GM23338 (cell line): ENCODE data around the gene RASIP1. TPM values are rescaled to one million over a fixed set of nuclear protein-coding genes. Genes with fewer than 3 reads are reported as not detected.

Experiments
- ATAC-seq: fragments of 200-7000 bp; cut with Tn5 transposase; 3 replicates; pipeline ENCODE4 v1.9.1; 2020
- DNase-seq: peaks from one replicate; pipeline ENCODE4 v3.0.0-alpha.2; 2015; ENCODE audit warnings: low spot score
- H2AFZ ChIP-seq: fragments of 200-600 bp; sonication (generic); 2 replicates; pipeline ENCODE4 v1.8.0; 2016; ENCODE audit warnings: antibody characterized with exemption, mild to moderate bottlenecking, moderate library complexity
- H3F3A ChIP-seq: fragments of 200-600 bp; sonication (generic); replicated peaks from 2 replicates; pipeline ENCODE4 v1.8.0; 2017; ENCODE audit warnings: antibody characterized with exemption, mixed run types, low read depth
- H3K27ac ChIP-seq: fragments of 200-600 bp; sonication (generic); 2 replicates; pipeline ENCODE4 v1.6.1; 2016; ENCODE audit warnings: low read depth
- H3K27me3 ChIP-seq: fragments of 200-600 bp; sonication (generic); 2 replicates; pipeline ENCODE4 v1.8.0; 2016; ENCODE audit warnings: mild to moderate bottlenecking, mixed run types, moderate library complexity; ENCODE audit not compliant: insufficient read depth
- H3K36me3 ChIP-seq: fragments of 200-600 bp; sonication (generic); 2 replicates; pipeline ENCODE4 v1.8.0; 2016; ENCODE audit warnings: mild to moderate bottlenecking; ENCODE audit not compliant: insufficient read depth
- H3K4me1 ChIP-seq: fragments of 200-600 bp; sonication (generic); 2 replicates; pipeline ENCODE4 v1.8.0; 2016; ENCODE audit warnings: mild to moderate bottlenecking, moderate library complexity; ENCODE audit not compliant: insufficient read depth
- H3K4me2 ChIP-seq: fragments of 200-600 bp; sonication (generic); 2 replicates; pipeline ENCODE4 v1.7.1; 2017; ENCODE audit warnings: mixed run types
- H3K4me3 ChIP-seq: fragments of 200-600 bp; sonication (generic); 2 replicates; pipeline ENCODE4 v1.6.1; 2016; ENCODE audit warnings: mixed run types
- H3K79me2 ChIP-seq: fragments of 200-600 bp; sonication (generic); replicated peaks from 2 replicates; pipeline ENCODE4 v1.8.0; 2017; ENCODE audit warnings: mild to moderate bottlenecking; ENCODE audit not compliant: insufficient read depth
- H3K9me2 ChIP-seq: fragments of 200-600 bp; sonication (generic); 2 replicates; pipeline ENCODE4 v1.8.0; 2017; ENCODE audit not compliant: insufficient read depth
- H4K20me1 ChIP-seq: fragments of 200-600 bp; sonication (generic); replicated peaks from 2 replicates; pipeline ENCODE4 v1.8.0; 2017; ENCODE audit warnings: mild to moderate bottlenecking; ENCODE audit not compliant: insufficient read depth
- H3K27ac Mint-ChIP-seq: 2 replicates; pipeline ENCODE4 v1.8.0; 2020; ENCODE audit warnings: inconsistent platforms, mild to moderate bottlenecking, moderate library complexity, mixed read lengths
- H3K27me3 Mint-ChIP-seq: 3 replicates; pipeline ENCODE4 v1.8.0; 2022; ENCODE audit warnings: low read depth, mild to moderate bottlenecking, moderate library complexity, mixed read lengths, inconsistent platforms; ENCODE audit not compliant: insufficient read depth, poor library complexity
- H3K36me3 Mint-ChIP-seq: 3 replicates; pipeline ENCODE4 v1.8.0; 2021; ENCODE audit warnings: low read depth, mild to moderate bottlenecking, inconsistent platforms, moderate library complexity, mixed read lengths
- H3K4me1 Mint-ChIP-seq: 3 replicates; pipeline ENCODE4 v1.8.0; 2020; ENCODE audit warnings: mild to moderate bottlenecking, inconsistent platforms, mixed read lengths
- H3K4me3 Mint-ChIP-seq: 3 replicates; pipeline ENCODE4 v1.8.0; 2021; ENCODE audit warnings: moderate library complexity, mild to moderate bottlenecking, inconsistent platforms, mixed read lengths
- H3K9me3 Mint-ChIP-seq: 3 replicates; pipeline ENCODE4 v1.8.0; 2020; ENCODE audit warnings: moderate library complexity, mild to moderate bottlenecking, inconsistent platforms, mixed read lengths
- CREB1 ChIP-seq: fragments of 250-450 bp; sonication (Bioruptor Pico); IDR thresholded peaks from 2 replicates; pipeline ENCODE4 v1.5.0; 2020; ENCODE audit warnings: low read depth, mild to moderate bottlenecking, moderate library complexity
- EZH2 ChIP-seq: fragments of 200-600 bp; sonication (generic); IDR thresholded peaks from one replicate; pipeline ENCODE4 v1.8.0; 2017; ENCODE audit warnings: antibody characterized with exemption, mild to moderate bottlenecking, low read depth; ENCODE audit not compliant: unreplicated experiment
- EZH2phosphoT487 ChIP-seq: fragments of 200-600 bp; sonication (generic); IDR thresholded peaks from one replicate; pipeline ENCODE4 v1.8.1; 2018; ENCODE audit warnings: antibody characterized with exemption; ENCODE audit not compliant: unreplicated experiment
- JUNB ChIP-seq: IDR thresholded peaks from one replicate; pipeline ENCODE4 v1.6.1; 2016; ENCODE audit warnings: antibody characterized with exemption; ENCODE audit not compliant: unreplicated experiment
- NANOG ChIP-seq: IDR thresholded peaks from 2 replicates; pipeline ENCODE4 v1.6.1; 2016; ENCODE audit warnings: antibody characterized with exemption, borderline replicate concordance
- POLR2AphosphoS5 ChIP-seq: IDR thresholded peaks from 2 replicates; pipeline ENCODE4 v1.6.1; 2016; ENCODE audit warnings: antibody characterized with exemption, low read depth
- STAT1 ChIP-seq: IDR thresholded peaks from one replicate; pipeline ENCODE4 v1.6.1; 2016; ENCODE audit warnings: antibody characterized with exemption; ENCODE audit not compliant: unreplicated experiment
- ZNF114 ChIP-seq: fragments of 250-450 bp; sonication (Bioruptor Pico); IDR thresholded peaks from 2 replicates; pipeline ENCODE4 v1.5.0; 2020; ENCODE audit warnings: mild to moderate bottlenecking, moderate library complexity
- ZNF331 ChIP-seq: fragments of 250-450 bp; sonication (Bioruptor Pico); IDR thresholded peaks from 2 replicates; pipeline ENCODE4 v1.5.0; 2020; ENCODE audit warnings: low read depth, mild to moderate bottlenecking, moderate library complexity
- polyA plus RNA-seq: library from polyadenylated mRNA; unstranded; fragments of >200 nt; fragmentation: Nextera tagmentation; extraction: Ambion mirVana; gene quantifications from 2 replicates; pipeline ENCODE4 v1.2.1, GENCODE V29; 2016
- total RNA-seq: library from RNA; depleted of rRNA; stranded (reverse); fragments of >200 nt; shearing (Covaris generic); gene quantifications from 2 replicates; pipeline ENCODE4 v1.2.3, GENCODE V29; 2014
- TF ChIP-seq, protein P1 (sequence below), 2 experiments: fragments of 200-600 bp in 1 of 2; sonication (generic) in 1 of 2; conservative IDR thresholded peaks; 2 replicates each; pipeline versions ENCODE4 v1.5.1 to v1.6.1; 2016 to 2017; ENCODE audit warnings: antibody characterized with exemption in 2 of 2, low read depth in 2 of 2, mild to moderate bottlenecking in 2 of 2, moderate library complexity in 1 of 2
- TF ChIP-seq, protein P2 (sequence below): fragments of 250-450 bp; sonication (Bioruptor Pico); IDR thresholded peaks from 2 replicates; pipeline ENCODE4 v1.5.0; 2020; ENCODE audit warnings: mild to moderate bottlenecking, moderate library complexity
- TF ChIP-seq, protein P3 (sequence below): IDR thresholded peaks from 2 replicates; pipeline ENCODE4 v1.6.1; 2016; ENCODE audit warnings: antibody characterized with exemption

The RASIP1 gene
- total and polyA plus RNA-seq, 2 experiments from 2014 or later, result 9.2 to 14.8 TPM

DNA sequence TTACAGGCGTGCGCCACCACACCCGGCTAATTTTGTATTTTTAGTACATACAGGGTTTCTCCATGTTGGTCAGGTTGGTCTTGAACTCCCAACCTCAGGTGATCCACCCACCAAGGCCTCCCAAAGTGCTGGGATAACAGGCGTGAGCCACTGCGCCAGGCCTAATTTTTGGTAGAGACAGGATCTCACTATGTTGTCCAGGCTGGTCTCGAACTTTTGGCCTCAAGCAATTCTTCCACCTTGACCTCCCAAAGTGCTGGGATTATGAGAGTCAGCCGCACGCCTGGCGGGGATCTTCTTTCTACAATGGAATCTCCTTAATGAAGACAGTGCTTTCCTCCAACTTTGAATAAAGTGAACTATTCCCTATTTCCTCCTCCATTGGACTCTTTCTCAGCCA is 5.8 kb downstream of the RASIP1 start:
- Histone ChIP-seq H3K9me2 (peaks cover 2% of the 10 kb centered on the region; the same call in 1 of the 2 replicates), H4K20me1 (no peaks in the 10 kb centered on the region), H3K36me3 (no peaks in the 10 kb centered on the region), H3K79me2 (no peaks in the 10 kb centered on the region), H3K4me1 (peaks cover 14% of the 10 kb centered on the region), H3F3A (peaks cover 18% of the 10 kb centered on the region; the same call in 1 of the 2 replicates), H3K4me3 (peak overlapping the region; percentile 68), H3K27me3 (peaks cover 16% of the 10 kb centered on the region), H3K4me2 (no peak overlapping the region), H2AFZ (no peak overlapping the region), H3K27ac (no peak overlapping the region)
- H3K27ac Mint-ChIP-seq, result peak overlapping the region; percentile 10; the same call in 1 of the 2 replicates
- H3K36me3 Mint-ChIP-seq, result peaks cover 4% of the 10 kb centered on the region
- H3K9me3 Mint-ChIP-seq, result peaks cover 5% of the 10 kb centered on the region
- peaks cover 18% of the 10 kb centered on the region for H3K4me1 Mint-ChIP-seq
- peak overlapping the region; percentile 77 for H3K4me3 Mint-ChIP-seq
- no peak for DNase-seq
- H3K27me3 Mint-ChIP-seq, result peaks cover 27% of the 10 kb centered on the region
- no peak for TF ChIP-seq POLR2AphosphoS5
- no peak for TF ChIP-seq ZNF331
- TF ChIP-seq, protein P1, sequence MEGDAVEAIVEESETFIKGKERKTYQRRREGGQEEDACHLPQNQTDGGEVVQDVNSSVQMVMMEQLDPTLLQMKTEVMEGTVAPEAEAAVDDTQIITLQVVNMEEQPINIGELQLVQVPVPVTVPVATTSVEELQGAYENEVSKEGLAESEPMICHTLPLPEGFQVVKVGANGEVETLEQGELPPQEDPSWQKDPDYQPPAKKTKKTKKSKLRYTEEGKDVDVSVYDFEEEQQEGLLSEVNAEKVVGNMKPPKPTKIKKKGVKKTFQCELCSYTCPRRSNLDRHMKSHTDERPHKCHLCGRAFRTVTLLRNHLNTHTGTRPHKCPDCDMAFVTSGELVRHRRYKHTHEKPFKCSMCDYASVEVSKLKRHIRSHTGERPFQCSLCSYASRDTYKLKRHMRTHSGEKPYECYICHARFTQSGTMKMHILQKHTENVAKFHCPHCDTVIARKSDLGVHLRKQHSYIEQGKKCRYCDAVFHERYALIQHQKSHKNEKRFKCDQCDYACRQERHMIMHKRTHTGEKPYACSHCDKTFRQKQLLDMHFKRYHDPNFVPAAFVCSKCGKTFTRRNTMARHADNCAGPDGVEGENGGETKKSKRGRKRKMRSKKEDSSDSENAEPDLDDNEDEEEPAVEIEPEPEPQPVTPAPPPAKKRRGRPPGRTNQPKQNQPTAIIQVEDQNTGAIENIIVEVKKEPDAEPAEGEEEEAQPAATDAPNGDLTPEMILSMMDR (conservative IDR thresholded peaks at IDR 0.05; ENCODE audit: low read depth in 2 of 2), result no peak
- TF ChIP-seq, protein P2, sequence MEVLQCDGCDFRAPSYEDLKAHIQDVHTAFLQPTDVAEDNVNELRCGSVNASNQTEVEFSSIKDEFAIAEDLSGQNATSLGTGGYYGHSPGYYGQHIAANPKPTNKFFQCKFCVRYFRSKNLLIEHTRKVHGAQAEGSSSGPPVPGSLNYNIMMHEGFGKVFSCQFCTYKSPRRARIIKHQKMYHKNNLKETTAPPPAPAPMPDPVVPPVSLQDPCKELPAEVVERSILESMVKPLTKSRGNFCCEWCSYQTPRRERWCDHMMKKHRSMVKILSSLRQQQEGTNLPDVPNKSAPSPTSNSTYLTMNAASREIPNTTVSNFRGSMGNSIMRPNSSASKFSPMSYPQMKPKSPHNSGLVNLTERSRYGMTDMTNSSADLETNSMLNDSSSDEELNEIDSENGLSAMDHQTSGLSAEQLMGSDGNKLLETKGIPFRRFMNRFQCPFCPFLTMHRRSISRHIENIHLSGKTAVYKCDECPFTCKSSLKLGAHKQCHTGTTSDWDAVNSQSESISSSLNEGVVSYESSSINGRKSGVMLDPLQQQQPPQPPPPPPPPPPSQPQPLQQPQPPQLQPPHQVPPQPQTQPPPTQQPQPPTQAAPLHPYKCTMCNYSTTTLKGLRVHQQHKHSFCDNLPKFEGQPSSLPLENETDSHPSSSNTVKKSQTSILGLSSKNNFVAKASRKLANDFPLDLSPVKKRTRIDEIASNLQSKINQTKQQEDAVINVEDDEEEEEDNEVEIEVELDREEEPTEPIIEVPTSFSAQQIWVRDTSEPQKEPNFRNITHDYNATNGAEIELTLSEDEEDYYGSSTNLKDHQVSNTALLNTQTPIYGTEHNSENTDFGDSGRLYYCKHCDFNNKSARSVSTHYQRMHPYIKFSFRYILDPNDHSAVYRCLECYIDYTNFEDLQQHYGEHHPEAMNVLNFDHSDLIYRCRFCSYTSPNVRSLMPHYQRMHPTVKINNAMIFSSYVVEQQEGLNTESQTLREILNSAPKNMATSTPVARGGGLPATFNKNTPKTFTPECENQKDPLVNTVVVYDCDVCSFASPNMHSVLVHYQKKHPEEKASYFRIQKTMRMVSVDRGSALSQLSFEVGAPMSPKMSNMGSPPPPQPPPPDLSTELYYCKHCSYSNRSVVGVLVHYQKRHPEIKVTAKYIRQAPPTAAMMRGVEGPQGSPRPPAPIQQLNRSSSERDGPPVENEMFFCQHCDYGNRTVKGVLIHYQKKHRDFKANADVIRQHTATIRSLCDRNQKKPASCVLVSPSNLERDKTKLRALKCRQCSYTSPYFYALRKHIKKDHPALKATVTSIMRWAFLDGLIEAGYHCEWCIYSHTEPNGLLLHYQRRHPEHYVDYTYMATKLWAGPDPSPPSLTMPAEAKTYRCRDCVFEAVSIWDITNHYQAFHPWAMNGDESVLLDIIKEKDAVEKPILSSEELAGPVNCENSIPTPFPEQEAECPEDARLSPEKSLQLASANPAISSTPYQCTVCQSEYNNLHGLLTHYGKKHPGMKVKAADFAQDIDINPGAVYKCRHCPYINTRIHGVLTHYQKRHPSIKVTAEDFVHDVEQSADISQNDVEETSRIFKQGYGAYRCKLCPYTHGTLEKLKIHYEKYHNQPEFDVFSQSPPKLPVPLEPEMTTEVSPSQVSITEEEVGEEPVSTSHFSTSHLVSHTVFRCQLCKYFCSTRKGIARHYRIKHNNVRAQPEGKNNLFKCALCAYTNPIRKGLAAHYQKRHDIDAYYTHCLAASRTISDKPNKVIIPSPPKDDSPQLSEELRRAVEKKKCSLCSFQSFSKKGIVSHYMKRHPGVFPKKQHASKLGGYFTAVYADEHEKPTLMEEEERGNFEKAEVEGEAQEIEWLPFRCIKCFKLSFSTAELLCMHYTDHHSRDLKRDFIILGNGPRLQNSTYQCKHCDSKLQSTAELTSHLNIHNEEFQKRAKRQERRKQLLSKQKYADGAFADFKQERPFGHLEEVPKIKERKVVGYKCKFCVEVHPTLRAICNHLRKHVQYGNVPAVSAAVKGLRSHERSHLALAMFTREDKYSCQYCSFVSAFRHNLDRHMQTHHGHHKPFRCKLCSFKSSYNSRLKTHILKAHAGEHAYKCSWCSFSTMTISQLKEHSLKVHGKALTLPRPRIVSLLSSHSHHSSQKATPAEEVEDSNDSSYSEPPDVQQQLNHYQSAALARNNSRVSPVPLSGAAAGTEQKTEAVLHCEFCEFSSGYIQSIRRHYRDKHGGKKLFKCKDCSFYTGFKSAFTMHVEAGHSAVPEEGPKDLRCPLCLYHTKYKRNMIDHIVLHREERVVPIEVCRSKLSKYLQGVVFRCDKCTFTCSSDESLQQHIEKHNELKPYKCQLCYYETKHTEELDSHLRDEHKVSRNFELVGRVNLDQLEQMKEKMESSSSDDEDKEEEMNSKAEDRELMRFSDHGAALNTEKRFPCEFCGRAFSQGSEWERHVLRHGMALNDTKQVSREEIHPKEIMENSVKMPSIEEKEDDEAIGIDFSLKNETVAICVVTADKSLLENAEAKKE (CRISPR knock-in tag), result no peak
- no peak for TF ChIP-seq EZH2phosphoT487
- TF ChIP-seq, protein P3, sequence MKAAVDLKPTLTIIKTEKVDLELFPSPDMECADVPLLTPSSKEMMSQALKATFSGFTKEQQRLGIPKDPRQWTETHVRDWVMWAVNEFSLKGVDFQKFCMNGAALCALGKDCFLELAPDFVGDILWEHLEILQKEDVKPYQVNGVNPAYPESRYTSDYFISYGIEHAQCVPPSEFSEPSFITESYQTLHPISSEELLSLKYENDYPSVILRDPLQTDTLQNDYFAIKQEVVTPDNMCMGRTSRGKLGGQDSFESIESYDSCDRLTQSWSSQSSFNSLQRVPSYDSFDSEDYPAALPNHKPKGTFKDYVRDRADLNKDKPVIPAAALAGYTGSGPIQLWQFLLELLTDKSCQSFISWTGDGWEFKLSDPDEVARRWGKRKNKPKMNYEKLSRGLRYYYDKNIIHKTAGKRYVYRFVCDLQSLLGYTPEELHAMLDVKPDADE, result no peak
- no peak for TF ChIP-seq JUNB
- TF ChIP-seq EZH2, result no peak
- TF ChIP-seq CREB1 (CRISPR knock-in tag), result no peak
- TF ChIP-seq NANOG, result no peak
- no peak for TF ChIP-seq STAT1
- TF ChIP-seq ZNF114 (CRISPR knock-in tag), result no peak
- ATAC-seq, result no peak
